Renal cortical epithelial cell (primary cell): ENCODE measurements around the gene TLE4. TPM values are rescaled to one million over a fixed set of nuclear protein-coding genes. Genes with fewer than 3 reads are reported as not detected.
"Not testable (repeated sequence)": the region's sequence is repeated elsewhere in the genome, so short reads cannot be mapped to it uniquely, and the experiment has no call there.

Experiments used
- DNase-seq: peaks from one replicate; pipeline ENCODE4 v3.0.0-alpha.2; 2011; ENCODE audit warnings: low read depth
- total RNA-seq: library from RNA; depleted of rRNA; stranded (reverse); fragments of >200 nt; gene quantifications from 2 replicates; pipeline ENCODE4 v1.2.3, GENCODE V29; 2014

TLE4 gene
- total RNA-seq, 1 donor from 2014 or later = 8.1 TPM

DNA sequence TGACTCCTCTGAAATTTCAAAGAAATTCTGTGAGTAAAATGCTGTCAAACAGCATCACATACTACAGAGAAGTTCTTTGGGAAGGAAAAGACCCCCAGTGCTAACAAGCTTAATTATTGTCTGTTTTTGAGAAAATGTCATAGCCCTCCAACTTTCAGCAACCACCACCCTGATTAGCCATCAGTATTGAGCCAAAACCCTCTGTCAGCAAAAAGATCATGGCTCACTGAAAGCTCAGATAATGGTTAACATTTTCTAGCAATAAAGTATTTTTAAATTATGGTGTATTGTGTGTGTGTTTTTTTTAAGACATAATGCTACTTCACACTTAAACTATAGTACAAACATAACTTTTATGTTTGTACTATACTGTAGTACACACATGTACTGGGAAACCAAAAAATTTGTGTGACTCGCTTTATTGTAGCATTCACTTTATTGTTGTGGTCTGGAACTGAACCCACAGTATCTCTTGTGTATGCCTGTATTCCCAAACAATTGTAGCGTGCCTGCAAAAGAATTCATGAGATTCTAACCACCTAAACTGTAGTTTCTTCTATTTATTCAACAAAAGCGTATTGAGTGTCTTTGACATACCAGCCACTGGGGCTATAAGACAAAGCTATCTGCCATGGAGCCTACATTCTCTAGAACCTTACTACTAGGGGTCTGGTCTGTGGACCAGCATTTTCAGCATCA is 31.6 kb downstream of the TLE4 start:
- DNase-seq = no peak

GRCh38 chr9:79604149-79604548 is 32.4 kb downstream of the TLE4 start:
- no peak for DNase-seq

- peak; percentile 12 for DNase-seq
Measured at GRCh38 chr9:79604921-79605562, 33.3 kb downstream of the TLE4 start.

DNA sequence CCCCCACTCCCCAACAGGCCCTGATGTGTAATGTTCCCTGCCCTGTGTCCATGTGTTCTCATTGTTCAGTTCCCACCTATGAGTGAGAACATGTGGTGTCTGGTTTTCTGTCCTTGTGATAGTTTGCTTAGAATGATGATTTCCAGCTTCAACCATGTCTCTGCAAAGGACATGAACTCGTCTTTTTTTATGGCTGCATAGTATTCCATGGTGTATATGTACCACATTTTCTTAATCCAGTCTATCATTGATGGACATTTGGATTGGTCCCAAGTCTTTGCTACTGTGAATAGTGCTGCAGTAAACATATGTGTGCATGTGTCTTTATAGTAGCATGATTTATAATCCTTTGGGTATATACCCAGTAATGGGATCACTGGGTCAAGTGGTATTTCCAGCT is 34.8 kb downstream of the TLE4 start:
- not testable (repeated sequence) for DNase-seq

DNA sequence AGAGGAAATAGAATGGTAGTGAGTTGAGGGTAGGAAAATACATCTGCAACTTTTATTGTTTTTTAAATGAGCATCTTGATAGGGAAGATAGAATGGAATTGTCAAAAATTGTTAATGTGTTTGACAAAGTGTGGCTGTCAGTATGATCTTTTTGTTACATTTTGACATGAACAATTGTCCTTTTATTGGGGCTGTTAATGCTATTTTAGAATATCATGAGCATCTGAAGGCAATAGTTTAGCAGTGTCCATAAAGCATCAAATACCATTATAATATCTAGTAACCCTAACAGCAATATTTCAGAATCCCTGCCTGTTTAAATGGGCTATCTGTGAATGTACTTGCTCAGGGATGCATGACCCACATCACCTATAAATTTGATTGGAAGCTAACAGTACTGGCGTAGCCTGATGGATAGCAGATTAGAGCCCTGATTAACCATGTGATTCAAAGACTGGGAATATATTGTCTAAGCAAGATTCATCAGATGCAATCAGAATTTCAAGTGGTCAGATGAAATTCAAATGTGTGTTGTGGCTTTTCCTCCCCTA is 37.8 kb downstream of the TLE4 start:
- DNase-seq = no peak

GRCh38 chr9:79610019-79610631 is 38.4 kb downstream of the TLE4 start:
- DNase-seq = peak; percentile 77

DNA sequence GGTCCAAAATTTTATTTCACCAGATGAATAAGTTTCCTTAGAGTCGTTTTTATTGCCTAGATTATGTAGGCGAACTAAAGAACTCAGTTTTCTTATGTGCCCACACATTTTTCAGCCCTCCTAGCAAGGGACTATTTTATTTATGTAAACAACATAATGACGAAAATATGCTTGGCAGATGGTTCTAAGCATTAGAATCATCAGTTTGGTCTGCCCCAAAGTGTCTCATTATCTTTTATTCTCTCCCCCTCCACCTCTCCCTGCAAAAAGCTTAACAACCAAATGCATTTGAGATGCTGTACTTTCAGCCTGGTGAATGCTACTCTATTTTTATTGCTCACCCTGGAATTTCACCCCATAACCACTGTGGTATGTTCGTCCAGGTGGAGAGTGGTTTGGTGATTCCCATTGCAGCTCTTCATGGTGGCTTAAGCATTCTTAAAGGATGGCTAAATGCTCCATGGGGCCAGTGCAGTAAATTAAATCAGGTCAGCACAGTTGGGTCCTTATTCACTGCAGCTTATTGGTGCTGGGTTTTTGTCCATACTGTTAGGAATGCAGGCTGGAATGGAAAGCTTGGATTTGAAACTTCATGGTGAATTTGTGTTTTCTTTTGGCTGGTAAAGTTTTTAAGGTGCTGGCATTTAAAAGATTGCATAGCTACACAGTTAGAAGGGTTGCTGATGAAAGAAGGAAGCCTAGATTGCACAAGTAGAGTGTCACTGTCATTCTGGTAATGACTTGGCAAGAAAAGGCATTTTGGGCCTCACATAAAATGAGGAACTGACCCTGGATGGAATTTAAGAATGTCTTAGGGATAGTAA is 39.2 kb downstream of the TLE4 start:
- peak; percentile 89 for DNase-seq

GRCh38 chr9:79613145-79613544 is 41.4 kb downstream of the TLE4 start:
- no peak for DNase-seq

GRCh38 chr9:79615038-79615437 is 43.3 kb downstream of the TLE4 start:
- no peak for DNase-seq

DNA sequence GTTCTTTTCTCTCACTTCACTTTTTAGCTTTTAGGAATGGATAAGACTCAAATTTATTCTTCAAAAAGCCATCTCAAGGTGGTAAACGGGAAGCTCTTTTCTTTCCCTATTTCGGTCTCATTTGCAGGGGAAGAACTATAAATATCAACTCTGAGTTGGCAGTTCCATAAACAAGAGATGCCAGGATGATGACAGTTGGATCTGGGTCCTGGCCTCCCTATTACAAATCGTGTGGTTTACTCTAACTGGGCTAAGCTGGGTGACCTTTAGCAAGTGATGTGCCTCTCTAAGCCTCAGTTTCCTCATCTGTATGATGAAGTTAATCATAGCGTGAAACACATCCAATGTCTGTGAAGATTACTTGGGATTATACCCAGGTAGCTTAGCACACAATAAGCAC is 44.2 kb downstream of the TLE4 start:
- DNase-seq = no peak

GRCh38 chr9:79616971-79617370 is 45.2 kb downstream of the TLE4 start:
- DNase-seq = no peak

GRCh38 chr9:79617395-79617794 is 45.6 kb downstream of the TLE4 start:
- DNase-seq = peak; percentile 43

GRCh38 chr9:79619930-79620329 is 48.2 kb downstream of the TLE4 start:
- peak; percentile 10 for DNase-seq

DNA sequence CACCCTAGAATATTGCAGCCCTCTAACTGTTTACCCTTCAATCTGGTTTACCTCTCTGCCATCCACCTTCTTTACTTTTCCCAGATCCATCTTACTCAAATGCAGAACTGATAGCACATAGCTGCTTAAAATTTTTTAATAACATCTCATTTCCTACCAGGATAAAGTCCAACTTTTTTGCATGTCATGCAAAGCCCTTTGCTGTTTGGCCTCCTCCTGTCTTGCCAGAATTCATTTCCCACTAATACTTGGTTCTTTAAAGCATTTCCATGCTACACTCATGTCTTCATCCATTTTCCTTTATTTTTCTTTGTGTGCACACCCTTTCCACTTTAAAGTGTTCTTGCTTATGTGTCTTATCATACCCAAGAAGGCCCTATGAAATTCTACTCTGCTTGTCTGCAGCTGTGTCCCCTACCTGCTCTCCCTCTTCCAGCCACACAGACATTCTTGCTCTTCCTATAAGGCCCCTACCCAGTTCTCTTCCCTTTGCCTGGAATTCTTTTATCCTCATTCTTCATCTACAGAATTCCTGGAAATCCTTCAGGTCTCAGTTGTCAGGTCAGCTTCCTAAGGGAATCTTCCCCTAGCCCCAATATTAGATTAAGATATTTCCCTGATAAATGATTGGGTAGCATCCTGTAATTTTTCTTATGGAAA is 50.3 kb downstream of the TLE4 start:
- DNase-seq = no peak

- DNase-seq = peak; percentile 85
Measured at GRCh38 chr9:79623799-79624721, 52.3 kb downstream of the TLE4 start.

DNA sequence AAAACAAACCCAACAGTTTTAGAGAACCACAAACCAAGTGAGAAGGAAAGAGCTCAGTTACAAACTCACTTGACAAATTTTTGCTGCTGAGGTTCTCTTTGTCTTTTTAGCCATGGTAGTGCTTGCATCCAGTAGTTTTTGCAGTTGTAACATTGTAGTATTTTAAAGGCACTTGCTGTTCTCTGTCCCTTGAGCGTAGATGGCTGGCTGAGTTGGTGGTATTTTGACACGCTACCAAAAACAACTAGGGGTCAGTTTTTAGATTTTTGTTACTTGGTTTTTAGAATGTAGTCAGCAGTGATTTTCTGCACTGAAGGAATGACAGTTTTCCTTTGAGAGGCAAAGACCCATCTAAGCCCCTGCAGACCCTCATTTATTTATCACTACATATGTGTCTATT is 58.0 kb downstream of the TLE4 start:
- DNase-seq = no peak

- DNase-seq = peak; percentile 47
Measured at GRCh38 chr9:79630521-79631403, 59.0 kb downstream of the TLE4 start.

DNA sequence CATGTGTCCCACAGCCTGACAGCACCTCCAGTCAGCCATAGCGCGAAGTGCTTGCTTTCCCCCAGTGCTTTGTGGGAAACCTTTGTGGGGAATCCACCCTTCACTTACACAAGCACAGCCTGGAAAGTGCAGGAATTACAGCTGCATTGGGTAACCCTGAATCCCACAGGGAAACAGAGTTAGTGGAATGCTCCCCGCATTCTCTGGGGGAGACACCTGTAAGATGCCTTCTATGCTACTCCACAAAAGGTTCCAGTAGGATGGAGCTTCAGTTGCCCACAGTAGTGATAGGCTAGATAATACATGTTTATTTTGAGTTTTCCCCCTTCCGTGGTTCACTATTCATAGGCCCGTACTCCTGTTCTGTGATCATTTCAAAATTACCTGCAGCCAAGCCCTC is 60.3 kb downstream of the TLE4 start:
- no peak for DNase-seq

GRCh38 chr9:79632705-79633104 is 60.9 kb downstream of the TLE4 start:
- DNase-seq = no peak
